HL-60 (cell line): Measurements from ENCODE around the gene SMARCA2.

Experiments used
- DNase-seq, 2 experiments: peaks; one replicate each; pipeline ENCODE4 v3.0.0-alpha.2; 2010 to 2020; ENCODE audit warnings: low read depth in 1 of 2, low spot score in 1 of 2
- H3K27ac ChIP-seq: fragments of 250-450 bp; sonication (Bioruptor Pico); replicated peaks from 2 replicates; pipeline ENCODE4 v1.5.1; 2020; ENCODE audit warnings: mild to moderate bottlenecking, moderate library complexity
- H3K27me3 ChIP-seq: fragments of 250-450 bp; sonication (Bioruptor Pico); 2 replicates; pipeline ENCODE4 v1.5.1; 2021; ENCODE audit warnings: mild to moderate bottlenecking, moderate library complexity; ENCODE audit not compliant: insufficient read depth, poor library complexity, severe bottlenecking
- H3K4me3 ChIP-seq: replicated peaks from 2 replicates; pipeline ENCODE4 v1.5.1; 2011; ENCODE audit warnings: mild to moderate bottlenecking, control low read depth, low read length; ENCODE audit not compliant: insufficient read depth
- GABPA ChIP-seq: IDR thresholded peaks from 2 replicates; pipeline ENCODE4 v1.6.1; 2012; ENCODE audit warnings: low read depth
- POLR2AphosphoS5 ChIP-seq: IDR thresholded peaks from 2 replicates; pipeline ENCODE4 v1.6.1; 2012; ENCODE audit warnings: low read depth
- SPI1 ChIP-seq: IDR thresholded peaks from 2 replicates; pipeline ENCODE4 v1.6.1; 2012; ENCODE audit warnings: low read depth, mild to moderate bottlenecking, borderline replicate concordance
- TF ChIP-seq, protein P1 (sequence below): IDR thresholded peaks from 2 replicates; pipeline ENCODE4 v1.6.1; 2012; ENCODE audit warnings: low read depth; ENCODE audit not compliant: insufficient replicate concordance
- TF ChIP-seq, protein P2 (sequence below): IDR thresholded peaks from one replicate; pipeline ENCODE4 v1.5.1; 2011; ENCODE audit warnings: low read length, control low read depth, inconsistent platforms; ENCODE audit not compliant: insufficient read depth

The SMARCA2 gene

DNA sequence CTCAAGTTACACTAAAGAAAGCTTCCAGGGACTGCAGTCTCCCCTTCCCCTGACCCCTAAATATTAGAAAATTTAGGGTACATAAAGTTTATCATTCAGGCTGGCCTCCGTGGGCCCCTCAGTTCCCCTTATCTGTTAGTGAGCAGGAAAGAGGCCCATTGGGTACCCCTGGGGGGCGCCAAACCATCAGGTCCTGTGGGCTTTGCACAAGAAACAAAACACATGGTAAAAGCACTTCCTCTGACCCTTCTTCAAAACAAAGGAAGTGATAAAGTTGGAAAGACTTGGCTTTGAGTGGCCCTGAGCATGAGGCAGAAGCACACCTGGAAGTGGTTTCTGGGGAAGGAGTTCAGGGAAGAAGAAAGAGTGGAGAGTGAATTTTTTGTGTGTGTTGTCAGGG, 213.0 kb downstream of the SMARCA2 start:
- H3K4me3 ChIP-seq: no peak overlapping the region
- no peaks in the 10 kb centered on the region for H3K27me3 ChIP-seq
- no peak for TF ChIP-seq POLR2AphosphoS5
- TF ChIP-seq, protein P1, sequence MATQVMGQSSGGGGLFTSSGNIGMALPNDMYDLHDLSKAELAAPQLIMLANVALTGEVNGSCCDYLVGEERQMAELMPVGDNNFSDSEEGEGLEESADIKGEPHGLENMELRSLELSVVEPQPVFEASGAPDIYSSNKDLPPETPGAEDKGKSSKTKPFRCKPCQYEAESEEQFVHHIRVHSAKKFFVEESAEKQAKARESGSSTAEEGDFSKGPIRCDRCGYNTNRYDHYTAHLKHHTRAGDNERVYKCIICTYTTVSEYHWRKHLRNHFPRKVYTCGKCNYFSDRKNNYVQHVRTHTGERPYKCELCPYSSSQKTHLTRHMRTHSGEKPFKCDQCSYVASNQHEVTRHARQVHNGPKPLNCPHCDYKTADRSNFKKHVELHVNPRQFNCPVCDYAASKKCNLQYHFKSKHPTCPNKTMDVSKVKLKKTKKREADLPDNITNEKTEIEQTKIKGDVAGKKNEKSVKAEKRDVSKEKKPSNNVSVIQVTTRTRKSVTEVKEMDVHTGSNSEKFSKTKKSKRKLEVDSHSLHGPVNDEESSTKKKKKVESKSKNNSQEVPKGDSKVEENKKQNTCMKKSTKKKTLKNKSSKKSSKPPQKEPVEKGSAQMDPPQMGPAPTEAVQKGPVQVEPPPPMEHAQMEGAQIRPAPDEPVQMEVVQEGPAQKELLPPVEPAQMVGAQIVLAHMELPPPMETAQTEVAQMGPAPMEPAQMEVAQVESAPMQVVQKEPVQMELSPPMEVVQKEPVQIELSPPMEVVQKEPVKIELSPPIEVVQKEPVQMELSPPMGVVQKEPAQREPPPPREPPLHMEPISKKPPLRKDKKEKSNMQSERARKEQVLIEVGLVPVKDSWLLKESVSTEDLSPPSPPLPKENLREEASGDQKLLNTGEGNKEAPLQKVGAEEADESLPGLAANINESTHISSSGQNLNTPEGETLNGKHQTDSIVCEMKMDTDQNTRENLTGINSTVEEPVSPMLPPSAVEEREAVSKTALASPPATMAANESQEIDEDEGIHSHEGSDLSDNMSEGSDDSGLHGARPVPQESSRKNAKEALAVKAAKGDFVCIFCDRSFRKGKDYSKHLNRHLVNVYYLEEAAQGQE: no peak
- TF ChIP-seq, protein P2, sequence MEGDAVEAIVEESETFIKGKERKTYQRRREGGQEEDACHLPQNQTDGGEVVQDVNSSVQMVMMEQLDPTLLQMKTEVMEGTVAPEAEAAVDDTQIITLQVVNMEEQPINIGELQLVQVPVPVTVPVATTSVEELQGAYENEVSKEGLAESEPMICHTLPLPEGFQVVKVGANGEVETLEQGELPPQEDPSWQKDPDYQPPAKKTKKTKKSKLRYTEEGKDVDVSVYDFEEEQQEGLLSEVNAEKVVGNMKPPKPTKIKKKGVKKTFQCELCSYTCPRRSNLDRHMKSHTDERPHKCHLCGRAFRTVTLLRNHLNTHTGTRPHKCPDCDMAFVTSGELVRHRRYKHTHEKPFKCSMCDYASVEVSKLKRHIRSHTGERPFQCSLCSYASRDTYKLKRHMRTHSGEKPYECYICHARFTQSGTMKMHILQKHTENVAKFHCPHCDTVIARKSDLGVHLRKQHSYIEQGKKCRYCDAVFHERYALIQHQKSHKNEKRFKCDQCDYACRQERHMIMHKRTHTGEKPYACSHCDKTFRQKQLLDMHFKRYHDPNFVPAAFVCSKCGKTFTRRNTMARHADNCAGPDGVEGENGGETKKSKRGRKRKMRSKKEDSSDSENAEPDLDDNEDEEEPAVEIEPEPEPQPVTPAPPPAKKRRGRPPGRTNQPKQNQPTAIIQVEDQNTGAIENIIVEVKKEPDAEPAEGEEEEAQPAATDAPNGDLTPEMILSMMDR: peak; percentile 15
- TF ChIP-seq SPI1: peak; percentile 94
- TF ChIP-seq GABPA: peak; percentile 36; the same call in 1 of the 2 replicates
- peak overlapping the region; percentile 51 for H3K27ac ChIP-seq
- peak; percentile 83 to 87 for DNase-seq

DNA sequence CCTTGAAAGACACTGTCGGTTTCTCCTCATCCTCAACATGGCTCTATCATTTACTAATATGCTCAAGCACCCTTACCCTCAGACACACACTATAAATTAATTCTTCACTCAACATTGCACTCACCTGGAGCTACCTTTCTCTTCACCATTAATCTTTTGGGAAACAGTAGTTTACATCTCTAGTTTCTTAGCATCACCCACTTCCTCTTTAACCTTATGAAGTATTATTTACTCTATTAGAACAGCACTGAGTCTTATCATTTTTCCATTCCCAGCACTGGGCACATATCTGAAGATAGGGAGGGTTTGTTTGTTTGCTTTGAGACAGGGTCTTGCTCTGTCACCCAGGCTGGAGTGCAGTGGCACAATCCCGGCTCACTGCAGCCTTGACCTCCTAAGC, 213.5 kb downstream of the SMARCA2 start:
- TF ChIP-seq GABPA: no peak
- peak; percentile 68 for TF ChIP-seq SPI1
- TF ChIP-seq, protein P2: no peak
- DNase-seq: no peak
- H3K27ac ChIP-seq: peak overlapping the region; percentile 51

DNA sequence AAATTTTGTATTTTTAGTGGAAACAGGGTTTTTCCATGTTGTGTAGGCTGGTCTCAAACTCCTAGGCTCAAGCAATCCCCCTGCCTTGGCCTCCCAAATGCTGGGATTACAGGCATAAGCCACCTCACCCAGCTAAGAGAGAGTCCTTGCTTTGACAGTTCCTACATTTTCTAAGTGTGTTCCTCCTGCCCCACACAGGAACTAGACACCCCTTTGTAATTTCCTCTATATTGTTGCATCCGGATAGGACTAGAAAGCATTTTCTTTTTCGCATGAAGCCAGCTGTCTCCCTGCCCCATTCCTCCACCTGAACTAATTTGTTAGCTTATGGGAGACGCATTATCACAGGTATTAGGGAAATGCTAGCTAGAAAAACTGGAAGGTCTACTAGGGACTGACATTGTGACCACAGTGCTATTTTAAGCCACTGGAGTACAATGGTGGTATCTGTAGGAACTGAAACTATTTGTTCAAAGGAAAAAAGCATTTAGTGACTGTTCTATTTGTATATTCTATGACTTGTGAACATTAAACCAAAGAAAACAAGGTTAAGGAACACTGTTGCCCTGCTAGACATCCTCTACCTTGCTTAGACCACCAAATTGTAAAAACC, 214.1 kb downstream of the SMARCA2 start:
- no peaks in the 10 kb centered on the region for H3K27me3 ChIP-seq
- H3K4me3 ChIP-seq: no peak overlapping the region
- DNase-seq: peak in 1 of 2 experiments; percentile 57
- H3K27ac ChIP-seq: peak overlapping the region; percentile 51
- TF ChIP-seq, protein P1: no peak
- TF ChIP-seq, protein P2: no peak
- no peak for TF ChIP-seq SPI1

More for the DNA sequence above, 213.5 kb downstream of the SMARCA2 start:
- H3K27me3 ChIP-seq: no peaks in the 10 kb centered on the region
- H3K4me3 ChIP-seq: no peak overlapping the region

DNA sequence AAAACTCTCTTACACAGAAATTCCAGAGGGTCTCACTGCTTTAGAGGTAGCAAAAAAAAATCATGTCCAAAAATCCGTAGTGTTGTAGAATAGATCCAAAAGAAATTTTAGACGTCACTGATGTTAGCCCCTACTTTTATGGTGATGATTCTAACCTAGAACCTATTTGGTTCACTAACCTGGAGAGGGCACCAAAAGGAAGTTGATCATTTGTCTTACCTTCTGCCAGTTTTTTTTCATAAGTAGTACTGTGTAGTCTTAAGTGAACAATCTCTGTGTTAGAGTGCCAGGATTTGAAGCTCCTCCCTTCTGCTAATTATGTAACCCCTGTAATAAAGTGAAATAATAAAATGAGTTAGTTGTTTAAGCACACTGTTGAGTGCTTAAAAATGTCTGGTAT, 215.2 kb downstream of the SMARCA2 start:
- TF ChIP-seq SPI1 (no peak), GABPA (no peak), POLR2AphosphoS5 (no peak)
- TF ChIP-seq, protein P1: no peak
- TF ChIP-seq, protein P2: no peak
- no peak overlapping the region for H3K4me3 ChIP-seq
- no peaks in the 10 kb centered on the region for H3K27me3 ChIP-seq
- DNase-seq: no peak
- no peak overlapping the region for H3K27ac ChIP-seq
